ENCODE results near the gene TBC1D32.
"Not testable (repeated sequence)": the region's sequence is repeated elsewhere in the genome, so short reads cannot be mapped to it uniquely, and the experiment has no call there.

Gene TBC1D32

GRCh38 chr6:121319603-121320002 is 14.7 kb downstream of the TBC1D32 start:
- no peak for DNase-seq (ENCODE audit: low read depth in 2 of 2)

GRCh38 chr6:121319112-121319553 is 15.1 kb downstream of the TBC1D32 start:
- no peak for DNase-seq (ENCODE audit: low read depth in 2 of 2)

- DNase-seq (ENCODE audit: low read depth in 2 of 2) = no peak
Measured at GRCh38 chr6:121314381-121315112, 19.7 kb downstream of the TBC1D32 start.

GRCh38 chr6:121311814-121312213 is 22.5 kb downstream of the TBC1D32 start:
- DNase-seq (ENCODE audit: low read depth in 2 of 2) = not testable (repeated sequence)

- no peak for DNase-seq (ENCODE audit: low read depth in 2 of 2)
Measured at GRCh38 chr6:121310495-121310894, 23.8 kb downstream of the TBC1D32 start.

- DNase-seq (ENCODE audit: low read depth in 2 of 2) = no peak
Measured at GRCh38 chr6:121309768-121310469, 24.4 kb downstream of the TBC1D32 start.

GRCh38 chr6:121305957-121306607 is 28.2 kb downstream of the TBC1D32 start:
- DNase-seq (ENCODE audit: low read depth in 2 of 2) = no peak

- DNase-seq (ENCODE audit: low read depth in 2 of 2) = no peak
Measured at GRCh38 chr6:121302882-121303281, 31.4 kb downstream of the TBC1D32 start.

GRCh38 chr6:121301156-121301555 is 33.1 kb downstream of the TBC1D32 start:
- DNase-seq (ENCODE audit: low read depth in 2 of 2) = not testable (repeated sequence)

- DNase-seq (ENCODE audit: low read depth in 2 of 2) = no peak
Measured at GRCh38 chr6:121297694-121298093, 36.6 kb downstream of the TBC1D32 start.

GRCh38 chr6:121285041-121285440 is 49.2 kb downstream of the TBC1D32 start:
- no peak for DNase-seq (ENCODE audit: low read depth in 2 of 2)

GRCh38 chr6:121274666-121275295 is 59.5 kb downstream of the TBC1D32 start:
- no peak for DNase-seq (ENCODE audit: low read depth in 2 of 2)

GRCh38 chr6:121263742-121264141 is 70.5 kb downstream of the TBC1D32 start:
- DNase-seq (ENCODE audit: low read depth in 2 of 2) = no peak

GRCh38 chr6:121260651-121261102 is 73.6 kb downstream of the TBC1D32 start:
- DNase-seq (ENCODE audit: low read depth in 2 of 2) = no peak

- no peak for DNase-seq (ENCODE audit: low read depth in 2 of 2)
Measured at GRCh38 chr6:121247386-121247785, 86.9 kb downstream of the TBC1D32 start.

GRCh38 chr6:121242386-121242785 is 91.9 kb downstream of the TBC1D32 start:
- no peak for DNase-seq (ENCODE audit: low read depth in 2 of 2)

GRCh38 chr6:121237859-121238258 is 96.4 kb downstream of the TBC1D32 start:
- DNase-seq (ENCODE audit: low read depth in 2 of 2) = no peak

GRCh38 chr6:121236984-121237383 is 97.3 kb downstream of the TBC1D32 start:
- DNase-seq (ENCODE audit: low read depth in 2 of 2) = no peak

- no peak for DNase-seq (ENCODE audit: low read depth in 2 of 2)
Measured at GRCh38 chr6:121235386-121235785, 98.9 kb downstream of the TBC1D32 start.

- DNase-seq (ENCODE audit: low read depth in 2 of 2) = no peak
Measured at GRCh38 chr6:121223930-121224329, 110.3 kb downstream of the TBC1D32 start.

GRCh38 chr6:121223212-121223611 is 111.1 kb downstream of the TBC1D32 start:
- DNase-seq (ENCODE audit: low read depth in 2 of 2) = no peak

GRCh38 chr6:121222656-121223055 is 111.6 kb downstream of the TBC1D32 start:
- no peak for DNase-seq (ENCODE audit: low read depth in 2 of 2)

Data from activated CD8-positive, alpha-beta memory T cell treated with anti-CD3 and anti-CD28 coated beads for 4 hours (primary cell).